ACHN (cell line): ENCODE results near the gene PPIF.

ENCODE experiments used
- DNase-seq: peaks from one replicate; pipeline ENCODE4 v3.0.0-alpha.2; 2015
- in situ Hi-C: cut with HindIII; loops from 2 replicates; pipeline ENCODE4 v1.10.0; 2017; ENCODE audit warnings: low sequenced_read_pairs, low pct_ligation_motif_present, low pct_unique_long_range_greater_than_20kb

Gene PPIF

DNA sequence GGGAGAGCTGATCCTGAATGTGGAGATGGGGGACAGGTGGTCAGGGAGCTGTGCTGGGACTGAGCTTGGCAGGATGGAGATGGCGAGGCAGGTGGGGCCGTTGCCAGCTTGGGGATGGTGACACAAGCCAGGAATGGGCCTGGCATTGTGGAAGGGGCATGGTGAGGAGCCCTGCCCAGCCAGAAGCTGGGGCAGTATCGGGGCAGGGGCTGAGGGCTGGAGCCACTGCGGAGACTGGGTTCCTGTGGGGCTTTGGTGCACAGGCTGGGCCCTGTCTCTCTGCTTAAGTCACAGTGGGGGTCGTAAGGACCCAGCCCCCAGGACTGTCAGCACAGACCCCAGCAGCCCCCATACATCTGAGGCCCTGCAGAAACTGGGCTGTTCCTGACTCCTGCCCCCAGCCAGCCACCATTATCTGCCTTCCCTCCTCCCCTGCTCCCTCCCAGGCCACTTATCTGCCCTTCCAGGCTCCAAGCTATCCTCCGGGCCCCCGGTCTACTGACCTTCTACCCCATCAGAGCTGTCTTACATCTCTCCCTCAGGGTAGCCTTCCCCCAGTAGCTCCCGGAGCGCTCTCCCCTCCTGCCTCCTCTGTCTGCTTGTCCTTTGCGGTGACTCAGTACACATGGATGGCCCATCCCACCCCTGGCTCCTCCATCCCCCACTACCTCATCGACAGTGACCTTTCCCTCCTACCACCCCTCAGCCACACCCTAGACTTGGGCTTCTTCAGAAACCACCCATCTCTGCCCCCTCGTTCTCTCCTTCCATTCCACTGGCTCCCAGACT, 44.2 kb downstream of the PPIF start:
- no peak for DNase-seq
- in situ Hi-C loops: no loop called here

DNA sequence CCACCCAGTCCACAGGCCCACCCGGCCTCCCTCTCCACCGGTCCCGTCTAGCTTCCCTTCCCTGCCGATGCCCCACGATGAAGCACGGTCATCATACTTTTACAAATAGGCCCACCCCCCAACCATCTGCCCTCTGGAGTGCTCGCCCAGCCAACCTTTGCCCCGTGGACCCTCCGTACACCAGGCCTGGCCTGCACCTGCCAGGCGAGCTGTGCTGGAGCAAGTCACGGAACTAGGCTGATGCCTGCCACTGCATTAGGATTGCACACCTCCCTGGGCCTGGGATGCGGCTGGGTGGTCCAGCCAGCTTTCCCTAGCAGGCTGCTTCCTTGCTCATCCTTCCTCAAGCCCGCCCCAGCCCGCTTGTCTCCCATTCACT, 44.7 kb downstream of the PPIF start:
- DNase-seq: no peak
- in situ Hi-C loops: no loop called here

DNA sequence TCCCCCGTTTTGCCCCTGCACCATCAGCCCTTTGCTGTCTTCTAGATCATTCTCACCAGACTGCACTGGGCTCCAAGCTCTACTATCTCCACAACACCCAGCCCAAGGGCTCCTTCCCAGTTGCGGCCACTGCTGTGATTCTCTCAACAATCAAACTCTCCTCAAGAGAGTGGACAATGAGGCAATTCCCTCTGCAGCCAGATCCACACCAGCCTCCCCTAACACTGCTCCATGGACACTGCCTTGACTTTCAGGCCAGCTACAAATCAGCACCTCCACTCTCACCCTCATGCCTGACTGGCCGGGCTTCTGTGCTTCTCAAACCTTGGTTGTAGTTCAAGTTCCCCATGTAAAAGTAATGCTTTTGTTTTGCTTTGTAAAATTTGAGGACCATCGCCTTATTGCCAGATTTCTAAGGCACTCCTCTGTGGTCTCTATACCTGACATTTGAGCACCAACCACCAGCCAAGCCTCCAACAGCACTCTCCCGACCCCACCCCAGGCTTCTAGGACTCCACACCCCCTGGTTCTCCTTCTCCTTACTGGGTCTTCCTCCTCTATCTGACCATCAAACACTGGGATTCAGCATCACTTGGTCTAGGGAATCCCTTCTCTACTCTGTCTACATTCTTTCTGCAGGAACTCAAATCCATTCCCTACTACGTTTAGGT, 45.4 kb downstream of the PPIF start:
- in situ Hi-C loops: no loop called here
- no peak for DNase-seq

DNA sequence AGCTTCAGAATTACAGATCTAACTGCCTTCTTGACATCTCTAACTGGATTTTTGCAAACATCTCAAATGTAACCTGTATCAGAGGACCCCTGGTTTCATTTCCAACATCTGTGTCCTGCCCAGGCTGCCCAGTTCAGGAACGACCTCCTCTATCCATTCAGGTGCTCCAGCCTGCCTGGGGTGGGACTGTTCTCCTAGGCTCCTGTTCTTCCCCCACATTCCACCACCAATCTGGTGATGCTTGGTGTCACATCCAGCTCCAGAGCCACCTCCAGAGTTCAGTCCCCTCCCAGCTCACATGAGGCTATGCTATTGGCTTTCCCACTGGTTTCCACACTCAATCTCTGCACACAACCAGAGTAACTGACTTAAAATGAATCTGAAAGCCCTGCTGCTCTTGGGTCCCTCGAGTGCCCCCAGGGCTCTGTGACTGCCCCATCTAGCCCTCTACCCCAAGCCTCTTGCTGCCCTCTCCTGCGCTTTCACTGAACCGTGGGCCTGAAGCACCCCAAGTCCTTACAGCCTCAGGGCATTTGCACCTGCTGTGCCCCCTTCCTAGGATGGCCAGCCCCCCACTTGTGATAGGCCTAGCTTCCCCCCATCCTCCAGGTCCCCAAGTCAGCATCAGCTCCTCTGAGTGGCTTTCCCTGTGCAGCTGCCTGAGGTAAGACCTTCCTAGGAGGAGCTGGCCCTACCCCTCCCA, 46.1 kb downstream of the PPIF start:
- in situ Hi-C loops: no loop called here
- no peak for DNase-seq

DNA sequence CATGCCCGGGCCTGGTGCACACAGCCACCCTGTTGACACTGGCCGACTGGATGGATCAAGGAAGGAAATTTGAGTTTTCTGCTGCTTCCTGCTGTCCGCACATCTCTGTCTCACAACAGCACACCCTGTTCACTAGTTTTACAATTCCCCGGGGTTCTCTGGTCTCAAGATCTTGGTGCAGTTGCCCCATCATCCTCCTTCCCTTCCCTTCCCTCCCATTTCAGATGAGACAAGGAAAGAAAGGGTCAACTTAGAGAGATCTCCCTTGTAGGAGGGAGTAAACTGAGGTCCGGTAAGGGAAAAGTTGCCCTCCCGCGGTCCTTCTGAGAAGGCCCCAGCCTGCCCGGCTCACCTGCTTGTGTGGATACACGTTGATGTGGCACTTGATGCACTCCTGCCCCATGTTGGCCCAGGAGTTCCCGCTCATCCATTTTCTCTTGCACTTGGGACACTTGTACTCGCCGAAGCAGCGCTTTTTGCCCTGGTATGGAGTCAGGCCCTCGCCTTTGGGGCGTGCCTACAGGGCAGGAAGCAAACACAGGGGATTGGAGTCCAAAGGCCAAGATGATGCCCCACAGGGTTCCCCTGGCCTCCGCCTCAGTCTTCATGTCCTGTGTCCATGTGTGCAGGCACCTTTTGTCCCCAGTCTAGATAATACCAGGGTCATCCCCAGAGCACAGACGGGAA, 46.8 kb downstream of the PPIF start:
- DNase-seq: no peak
- in situ Hi-C loops: no loop called here

DNA sequence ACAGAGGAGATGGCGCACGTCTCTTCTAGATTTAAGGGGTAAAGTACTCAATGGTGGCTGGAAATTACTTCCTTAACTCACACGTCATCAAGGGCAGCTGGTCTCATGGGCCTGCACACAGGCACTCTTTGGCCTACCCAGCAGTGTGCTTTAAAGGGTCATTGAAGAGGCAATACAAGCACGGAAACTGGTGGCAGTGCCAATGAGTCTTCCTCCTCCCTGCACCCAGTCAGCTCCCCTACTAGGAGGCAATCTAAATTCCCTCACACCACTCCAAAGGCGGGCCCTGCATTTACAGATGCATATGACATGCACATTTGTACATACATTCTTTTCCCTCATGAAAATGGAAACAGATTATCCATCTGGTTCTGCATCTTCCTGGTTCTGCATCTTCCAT, 47.4 kb downstream of the PPIF start:
- in situ Hi-C loops: no loop called here
- DNase-seq: no peak

DNA sequence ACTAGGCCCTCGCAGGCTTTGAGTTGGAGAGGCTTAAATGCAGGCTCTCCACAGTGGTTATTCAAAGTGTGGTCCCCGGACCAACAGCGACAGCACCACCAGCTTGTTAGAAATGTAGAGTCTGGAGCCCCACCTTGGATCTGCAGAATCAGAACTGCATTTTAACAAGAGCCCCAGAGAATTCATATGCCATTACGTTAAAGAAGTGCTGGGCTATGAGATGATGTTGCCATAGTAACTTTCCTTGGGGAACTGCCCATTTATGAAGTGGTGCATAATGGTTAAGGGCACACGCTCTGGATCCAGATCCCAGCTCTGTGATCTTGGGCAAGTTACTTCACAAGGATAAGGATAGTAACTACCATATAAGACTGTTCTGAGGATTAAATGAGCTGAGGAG, 49.3 kb downstream of the PPIF start:
- in situ Hi-C loops: no loop called here
- no peak for DNase-seq

DNA sequence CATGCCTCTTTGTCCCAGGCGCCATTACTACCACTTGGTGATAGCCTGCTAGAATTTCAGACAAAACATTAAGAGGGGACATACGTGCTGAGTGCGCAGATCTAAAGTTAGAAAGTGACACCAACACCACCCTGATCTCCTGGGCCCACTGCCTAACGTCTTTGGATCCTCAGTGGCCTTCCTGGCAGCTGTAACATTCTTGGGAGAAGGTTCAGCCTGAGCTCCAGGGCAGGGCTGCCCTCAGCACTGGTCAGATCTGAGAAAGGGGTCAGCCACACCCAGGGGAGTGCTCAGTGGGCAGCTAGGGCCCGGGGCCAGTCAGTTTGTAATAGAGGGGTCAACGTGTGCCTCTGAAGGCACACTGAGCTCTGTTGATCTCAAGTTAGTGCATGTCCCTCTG, 49.8 kb downstream of the PPIF start:
- in situ Hi-C loops: no loop called here

DNA sequence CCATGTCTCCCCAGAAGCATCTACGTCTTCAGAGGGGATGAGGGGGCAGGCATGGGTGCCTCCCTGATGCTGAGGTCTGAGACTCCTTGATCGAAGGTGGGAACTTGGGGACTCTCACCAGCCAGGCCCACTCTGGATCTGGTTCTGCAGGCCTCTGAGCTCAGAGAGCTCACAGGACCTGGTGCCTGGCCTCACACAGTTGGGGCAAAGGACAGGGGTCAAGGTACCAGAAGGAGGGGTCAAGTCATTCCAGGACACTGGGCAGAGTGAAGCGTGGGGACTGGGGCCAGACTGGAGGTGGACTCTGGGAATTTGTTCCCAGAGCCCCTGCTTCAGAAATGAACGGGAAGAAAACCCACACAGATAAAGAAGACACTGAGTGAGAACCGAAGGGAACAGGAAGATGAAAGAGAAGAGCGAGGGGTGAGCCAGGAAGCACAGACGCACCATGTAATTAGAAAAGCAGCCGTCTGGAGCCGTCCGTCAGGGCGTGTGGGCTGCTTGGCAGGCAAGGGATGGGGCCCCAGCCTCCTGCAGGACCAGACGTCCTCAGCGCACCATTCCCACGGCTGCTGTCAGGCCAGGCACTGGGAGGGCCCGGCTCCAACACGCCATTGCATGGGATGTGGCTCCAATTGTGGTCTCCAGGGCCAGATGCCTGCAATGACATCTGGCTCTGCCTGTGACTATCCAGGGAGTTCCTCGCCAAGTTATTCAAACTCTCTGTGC, 50.5 kb downstream of the PPIF start:
- no peak for DNase-seq
- in situ Hi-C loops: no loop called here

More for the DNA sequence above, 49.8 kb downstream of the PPIF start:
- no peak for DNase-seq

DNA sequence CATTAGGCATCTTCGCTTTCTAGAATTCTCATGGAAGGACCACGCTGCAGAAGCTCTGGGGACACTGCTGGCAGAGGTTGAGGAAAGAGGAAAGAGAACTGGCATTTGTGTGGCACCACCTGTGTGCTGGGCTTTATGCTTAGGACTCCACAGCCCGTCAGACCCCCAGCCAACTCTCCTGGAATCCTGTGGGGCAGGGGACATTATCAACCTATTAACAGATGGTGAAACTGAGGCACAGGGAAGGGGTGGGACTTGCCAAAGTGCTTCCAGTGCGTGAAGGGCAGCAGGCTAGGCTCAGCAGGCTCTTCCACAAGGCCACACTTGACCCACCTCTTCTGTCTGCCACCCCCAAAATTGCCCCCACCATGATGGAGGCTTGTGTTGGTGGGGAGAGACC, 51.4 kb downstream of the PPIF start:
- in situ Hi-C loops: no loop called here
- DNase-seq: no peak

DNA sequence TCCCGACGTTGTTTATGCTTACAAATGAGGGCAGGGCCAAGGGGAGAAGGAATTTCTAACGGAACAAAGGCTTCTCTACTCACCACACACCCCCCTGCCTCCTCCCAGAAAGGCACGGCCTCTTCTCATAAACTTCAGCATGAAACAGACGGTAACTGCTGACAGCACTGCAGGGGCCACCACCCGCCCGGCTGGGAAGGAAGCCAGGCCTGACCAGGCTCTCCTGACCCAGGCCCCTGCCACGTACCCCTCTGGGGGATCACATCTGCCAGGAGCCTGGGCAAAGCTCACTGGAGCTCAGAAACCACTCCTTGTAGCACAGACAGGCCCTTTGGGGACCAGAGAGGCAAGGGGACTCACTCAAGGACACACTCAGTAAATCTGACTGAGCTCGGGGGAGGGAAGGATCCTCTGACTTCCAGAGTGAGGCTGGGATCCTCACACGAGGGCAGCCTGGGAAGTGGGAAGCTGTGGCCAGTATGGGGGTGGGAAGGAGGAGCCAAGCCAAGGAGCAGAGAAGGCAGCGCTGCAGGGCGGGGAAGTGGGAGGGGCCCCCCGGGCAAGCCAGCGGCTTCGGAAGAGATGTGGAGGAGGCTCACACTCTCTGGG, 52.1 kb downstream of the PPIF start:
- DNase-seq: no peak
- in situ Hi-C loops: no loop called here

DNA sequence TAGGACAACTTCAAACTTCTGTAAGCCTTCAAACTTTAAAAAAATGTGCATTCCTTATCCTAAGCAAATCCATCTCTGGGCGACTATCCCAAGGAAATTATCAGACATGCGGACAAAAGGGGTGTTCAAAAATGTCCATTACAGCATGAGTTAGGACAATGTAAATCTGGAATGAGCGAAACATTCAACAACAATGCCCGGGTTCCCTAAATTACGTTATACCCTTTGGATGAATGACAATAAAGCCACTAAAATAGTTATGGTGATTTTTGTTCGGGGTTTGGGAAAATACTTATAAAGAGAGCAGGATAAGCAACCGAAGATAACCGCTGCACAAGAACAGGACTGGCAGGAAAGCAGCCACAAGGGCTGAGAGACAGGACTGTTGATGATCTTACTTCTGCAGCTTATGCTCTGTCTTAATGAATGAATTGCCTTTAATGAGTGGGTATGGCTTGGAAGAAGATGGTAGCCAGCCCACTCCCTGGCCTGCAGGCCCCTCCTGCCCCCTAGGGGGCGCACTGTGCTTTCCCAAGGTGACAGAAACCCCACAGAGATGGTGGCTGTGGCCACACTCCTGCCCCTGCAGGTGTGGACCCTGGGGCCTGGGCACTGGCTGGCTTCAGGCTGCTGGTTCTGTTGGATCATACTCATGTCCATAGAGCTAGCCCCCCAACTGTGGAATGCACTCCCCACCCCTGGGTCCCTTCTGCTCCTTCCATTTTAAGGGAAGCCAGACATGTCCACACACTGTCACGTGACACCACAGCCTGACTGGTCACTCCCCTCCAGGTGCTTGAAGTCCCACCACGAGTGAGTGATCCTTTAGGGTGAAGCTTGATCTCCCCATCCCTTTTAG, 53.1 kb downstream of the PPIF start:
- DNase-seq: peak; percentile 51
- in situ Hi-C loops: no loop called here

DNA sequence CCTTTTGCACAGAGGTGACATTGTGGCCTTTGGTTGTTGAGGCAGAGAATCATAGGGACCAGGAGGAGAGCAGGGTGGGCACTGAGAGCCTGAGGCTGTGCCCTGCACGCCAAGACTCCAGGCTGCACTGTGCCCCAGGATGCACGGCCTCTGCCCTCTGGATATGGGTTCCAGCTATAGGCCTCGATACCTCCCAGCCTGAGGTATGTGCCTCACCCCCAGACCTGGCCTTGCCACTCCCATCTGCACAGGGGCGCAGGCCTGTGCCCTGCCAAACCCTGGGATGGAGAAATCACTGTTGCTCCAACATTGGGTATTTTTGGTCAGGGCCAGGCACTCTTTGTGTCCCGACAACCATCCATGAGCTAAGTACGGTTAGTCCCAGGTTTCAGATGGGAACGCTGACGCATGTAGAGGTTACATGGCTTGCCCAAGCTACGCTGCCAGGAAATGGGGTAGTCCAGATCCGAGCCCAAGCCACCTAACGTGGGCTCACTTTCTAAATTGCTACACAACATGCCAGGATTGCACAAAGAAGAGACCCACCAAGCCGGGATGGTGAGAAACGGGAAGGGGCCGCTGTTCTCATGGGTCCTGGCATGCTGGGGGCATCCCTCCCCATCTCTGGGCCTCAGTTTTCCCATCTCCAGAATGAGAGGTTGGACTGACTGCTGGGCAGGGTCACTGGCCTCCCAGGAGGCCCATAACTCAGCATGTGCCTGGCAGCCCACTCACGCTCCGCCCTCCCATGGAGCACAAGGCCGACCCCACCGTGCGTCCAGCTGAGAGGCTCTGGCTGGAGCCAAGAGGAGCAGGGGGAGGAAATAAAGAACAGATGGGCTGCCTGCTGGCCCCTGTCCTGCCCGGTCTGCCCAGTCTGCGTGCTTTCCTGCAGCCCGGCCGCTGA, 54.0 kb downstream of the PPIF start:
- no peak for DNase-seq
- in situ Hi-C loops: no loop called here

DNA sequence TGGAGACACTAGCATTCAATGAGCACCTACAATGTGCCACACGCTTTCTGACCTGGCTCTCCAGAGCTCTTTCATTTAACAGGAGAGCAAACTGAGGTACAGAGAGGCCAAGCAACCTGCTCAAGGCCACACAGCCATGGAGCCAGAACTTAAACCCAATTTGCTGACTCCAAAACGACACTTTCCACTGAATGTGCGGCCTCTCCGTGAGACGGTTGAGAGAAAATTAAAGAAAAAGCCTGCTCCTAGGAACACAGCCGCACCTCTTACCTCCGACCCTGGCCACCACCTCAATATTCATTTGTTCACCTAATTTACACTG, 55.3 kb downstream of the PPIF start:
- in situ Hi-C loops: no loop called here
- no peak for DNase-seq

DNA sequence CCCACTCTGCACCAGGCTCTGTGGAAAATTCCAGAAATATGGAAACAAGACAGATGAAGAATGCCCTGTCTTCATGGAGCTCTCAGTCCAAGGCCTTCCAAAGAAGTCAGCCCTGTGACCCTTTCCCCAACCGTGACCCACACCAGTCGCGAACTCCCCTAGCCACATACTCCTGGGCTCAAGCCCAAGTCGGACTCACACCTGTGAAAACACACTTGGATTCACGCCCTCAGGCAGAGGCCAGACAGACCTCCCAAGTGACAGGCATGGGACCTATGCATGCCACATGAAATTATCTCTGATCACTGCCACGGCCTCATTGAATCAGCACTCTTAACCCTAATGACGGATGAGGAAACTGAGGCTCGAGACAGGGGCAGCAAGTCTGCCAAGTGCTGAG, 55.7 kb downstream of the PPIF start:
- DNase-seq: no peak
- in situ Hi-C loops: no loop called here

DNA sequence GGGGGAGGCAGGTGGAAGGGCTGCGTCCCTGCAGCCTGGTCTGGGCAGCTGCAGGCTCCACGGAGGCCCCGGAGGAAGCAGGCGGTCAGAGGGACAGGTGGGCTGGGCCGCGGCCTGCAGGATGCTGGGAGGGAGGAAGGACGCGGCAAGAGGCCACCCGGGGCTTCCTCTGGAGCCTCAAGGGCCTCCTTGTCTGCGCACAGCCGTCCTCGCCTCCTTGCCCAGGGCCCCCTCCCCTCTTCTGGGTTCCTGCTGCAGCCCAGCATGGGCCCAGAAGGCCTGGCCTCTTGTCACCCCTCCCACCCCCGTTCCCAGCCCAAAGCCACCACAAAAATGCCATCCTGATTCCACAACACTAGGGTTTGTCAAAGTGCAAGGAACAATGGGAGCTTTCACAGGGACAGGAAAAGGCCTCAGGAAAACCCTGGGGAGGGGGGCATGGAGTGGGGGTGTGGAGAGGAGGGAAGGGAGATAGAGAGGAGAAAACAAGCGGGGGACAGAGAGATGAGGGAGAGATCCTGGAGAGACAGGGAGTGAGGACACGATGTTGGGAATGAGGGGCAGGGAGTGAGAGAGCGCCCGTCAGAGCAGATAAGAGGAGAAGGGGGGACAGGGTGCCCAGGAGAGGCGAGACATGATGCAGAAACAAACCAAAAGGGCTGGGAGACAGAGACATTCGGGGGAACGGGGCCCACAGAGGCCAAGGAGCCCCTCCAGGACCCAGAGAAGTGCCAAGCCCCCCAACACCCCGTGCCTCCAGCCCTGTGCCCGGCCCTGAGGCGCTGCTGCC, 56.4 kb downstream of the PPIF start:
- in situ Hi-C loops: no loop called here
- no peak for DNase-seq
